Peyer's patch (tissue), 4 donors: ENCODE results near the gene ATOH7.

Source experiments
- CTCF ChIP-seq, 6 experiments: fragments of 450-650 bp in 4 of 6; fragments of 200-600 bp in 2 of 6; sonication (generic) in 1 of 6; IDR thresholded peaks; one replicate each; pipeline ENCODE4 v1.5.1; 2017 to 2019; ENCODE audit warnings: antibody characterized with exemption in 6 of 6, mild to moderate bottlenecking in 3 of 6, moderate library complexity in 1 of 6
- POLR2A ChIP-seq, 2 donors: fragments of 450-650 bp; IDR thresholded peaks; one replicate each; pipeline ENCODE4 v1.5.1; 2017; ENCODE audit warnings: antibody characterized with exemption in 2 of 2, mild to moderate bottlenecking in 2 of 2, moderate library complexity in 2 of 2

DNA sequence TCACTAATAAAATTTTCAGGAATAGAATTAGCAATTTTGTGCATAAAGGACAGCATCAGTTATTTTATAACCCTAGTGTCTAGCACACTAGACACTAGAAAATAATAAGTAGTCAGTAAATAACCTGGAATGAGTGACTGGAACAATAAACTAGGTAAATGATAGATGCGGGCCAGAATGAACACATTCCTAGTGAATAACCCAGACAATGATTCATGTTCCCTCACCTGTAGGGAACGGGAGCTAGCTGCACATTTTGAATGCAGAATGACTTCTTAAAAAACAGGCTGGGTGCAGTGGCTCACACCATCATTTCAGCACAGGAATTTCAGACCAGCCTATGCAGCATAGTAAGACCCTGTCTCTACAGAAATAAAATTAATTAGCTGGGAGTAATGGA lies 3.2 kb upstream of the ATOH7 start:
- no peak for TF ChIP-seq CTCF (IDR thresholded peaks at IDR 0.05)
- TF ChIP-seq POLR2A (IDR thresholded peaks at IDR 0.05) = no peak
